Epithelial cell of proximal tubule (primary cell): Measurements from ENCODE around the gene PIAS2. TPM values are rescaled to one million over a fixed set of nuclear protein-coding genes. Genes with fewer than 3 reads are reported as not detected.

ENCODE experiments used
- DNase-seq: peaks from one replicate; pipeline ENCODE4 v3.0.0-alpha.2; 2011; ENCODE audit warnings: low read depth
- H3K4me3 ChIP-seq: 2 replicates; pipeline ENCODE4 v1.5.1; 2011; ENCODE audit warnings: low read depth, mild to moderate bottlenecking, low read length
- CTCF ChIP-seq: conservative IDR thresholded peaks from 2 replicates; pipeline ENCODE4 v1.5.1; 2012; ENCODE audit warnings: low read depth, mild to moderate bottlenecking, low read length
- total RNA-seq: library from RNA; depleted of rRNA; stranded (reverse); fragments of >200 nt; gene quantifications from 2 replicates; pipeline ENCODE4 v1.2.3, GENCODE V29; 2015

Gene PIAS2
- total RNA-seq, 1 donor from 2014 or later, result 16.8 TPM

- TF ChIP-seq CTCF, result no peak
- no peak for DNase-seq
- no peak overlapping the region for H3K4me3 ChIP-seq
Observed at GRCh38 chr18:46899274-46899948, 17.9 kb downstream of the PIAS2 start.

GRCh38 chr18:46894124-46894523 is 23.2 kb downstream of the PIAS2 start:
- DNase-seq, result no peak
- TF ChIP-seq CTCF, result no peak
- no peak overlapping the region for H3K4me3 ChIP-seq

- TF ChIP-seq CTCF, result no peak
- H3K4me3 ChIP-seq, result no peak overlapping the region
- DNase-seq, result no peak
Observed at GRCh38 chr18:46893360-46893759, 23.9 kb downstream of the PIAS2 start.

GRCh38 chr18:46892842-46893241 is 24.5 kb downstream of the PIAS2 start:
- DNase-seq, result no peak
- no peak overlapping the region for H3K4me3 ChIP-seq
- TF ChIP-seq CTCF, result no peak

- DNase-seq, result no peak
- no peak for TF ChIP-seq CTCF
- no peak overlapping the region for H3K4me3 ChIP-seq
Observed at GRCh38 chr18:46891742-46892214, 25.5 kb downstream of the PIAS2 start.

- no peak for TF ChIP-seq CTCF
Observed at GRCh38 chr18:46888965-46889364, 28.3 kb downstream of the PIAS2 start.

GRCh38 chr18:46886893-46887292 is 30.4 kb downstream of the PIAS2 start:
- H3K4me3 ChIP-seq, result no peak overlapping the region
- no peak for TF ChIP-seq CTCF
- DNase-seq, result no peak

More at GRCh38 chr18:46888965-46889364, 28.3 kb downstream of the PIAS2 start:
- H3K4me3 ChIP-seq, result no peak overlapping the region
- DNase-seq, result no peak
